HG03558 (cell line): ENCODE results near the gene HGFAC.

Experiments
- ATAC-seq: cut with Tn5 transposase; IDR thresholded peaks from one replicate; pipeline ENCODE4 v1.9.1; 2021; ENCODE audit warnings: moderate number of reproducible peaks; ENCODE audit not compliant: unreplicated experiment; ENCODE audit errors: extremely low read depth

Gene HGFAC

DNA sequence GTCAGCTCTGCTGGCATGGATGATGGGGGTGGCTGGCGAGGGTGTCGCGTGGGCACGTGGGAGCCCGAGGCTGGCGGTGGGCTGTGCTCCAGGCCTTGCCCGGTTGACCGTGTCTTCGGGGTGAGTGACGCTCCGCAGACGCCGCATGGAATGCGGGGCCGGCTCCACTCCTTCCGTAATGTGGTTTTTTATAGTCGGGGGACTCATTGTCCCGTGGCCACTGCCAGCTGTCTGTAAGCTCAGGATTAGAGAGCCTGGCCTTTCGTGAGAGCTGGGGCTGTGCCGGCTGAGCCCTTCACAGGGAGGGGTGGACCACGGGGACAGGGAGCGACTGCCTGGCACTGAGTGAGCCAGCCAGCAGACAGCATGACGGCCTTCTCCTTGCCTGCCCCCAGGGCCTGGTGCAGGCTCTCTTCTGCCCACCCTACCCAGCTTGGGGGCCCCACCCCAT is 41.7 kb downstream of the HGFAC start:
- ATAC-seq, result no peak

- ATAC-seq, result no peak
These were observed 42.5 kb downstream of the HGFAC start for GRCh38 chr4:3484057-3484973.

- no peak for ATAC-seq
These were observed 43.4 kb downstream of the HGFAC start for GRCh38 chr4:3485011-3485791.

- ATAC-seq, result no peak
These were observed 44.2 kb downstream of the HGFAC start for GRCh38 chr4:3485886-3486540.

- no peak for ATAC-seq
These were observed 45.1 kb downstream of the HGFAC start for GRCh38 chr4:3486541-3487540.

DNA sequence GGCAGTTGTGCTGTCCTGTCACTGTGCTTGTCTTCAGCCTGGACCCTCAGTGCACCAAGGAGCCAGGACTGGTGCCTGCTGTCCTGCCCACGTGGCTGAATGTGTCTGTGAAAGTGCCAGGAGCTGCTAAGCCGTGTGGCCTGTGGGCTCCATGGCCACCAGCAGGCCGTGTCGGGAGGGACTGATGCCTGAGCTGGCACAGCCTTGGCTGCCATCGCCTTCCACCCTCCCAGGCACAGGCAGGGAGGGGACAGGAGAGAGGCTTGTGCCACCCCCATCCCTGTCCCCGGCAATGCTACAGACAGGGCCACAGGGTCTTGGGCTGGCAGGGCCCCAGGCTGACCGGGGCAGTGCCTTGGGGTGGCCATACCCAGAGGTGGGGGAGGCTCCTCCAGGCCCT is 46.1 kb downstream of the HGFAC start:
- ATAC-seq, result no peak

- no peak for ATAC-seq
These were observed 47.1 kb downstream of the HGFAC start for GRCh38 chr4:3488820-3489219.

DNA sequence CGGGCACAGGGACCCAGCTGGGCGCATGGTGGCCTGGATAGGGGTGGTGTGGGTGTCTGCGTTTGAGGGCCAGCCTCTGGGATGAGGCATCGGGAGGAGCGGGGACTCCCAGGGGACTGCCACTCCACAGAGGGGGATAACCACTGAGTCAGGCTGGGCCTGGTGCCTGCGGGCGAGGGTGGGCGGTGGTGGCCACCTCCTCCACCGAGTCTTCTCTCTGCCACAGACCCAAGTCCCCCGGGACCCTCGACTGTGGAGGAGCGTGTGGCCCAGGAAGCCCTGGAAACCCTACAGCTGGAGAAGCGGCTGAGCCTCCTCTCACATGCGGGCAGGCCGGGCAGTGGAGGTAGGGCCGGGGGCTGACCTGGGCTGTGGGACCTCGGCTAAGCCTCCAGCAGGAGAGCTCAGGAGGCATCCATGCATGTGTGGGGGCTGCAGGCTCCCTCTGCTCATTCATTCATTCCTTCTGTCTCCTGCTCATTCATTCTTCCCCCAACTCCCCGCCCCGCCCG is 47.7 kb downstream of the HGFAC start:
- ATAC-seq, result no peak

- ATAC-seq, result no peak
These were observed 50.1 kb downstream of the HGFAC start for GRCh38 chr4:3491681-3492405.

DNA sequence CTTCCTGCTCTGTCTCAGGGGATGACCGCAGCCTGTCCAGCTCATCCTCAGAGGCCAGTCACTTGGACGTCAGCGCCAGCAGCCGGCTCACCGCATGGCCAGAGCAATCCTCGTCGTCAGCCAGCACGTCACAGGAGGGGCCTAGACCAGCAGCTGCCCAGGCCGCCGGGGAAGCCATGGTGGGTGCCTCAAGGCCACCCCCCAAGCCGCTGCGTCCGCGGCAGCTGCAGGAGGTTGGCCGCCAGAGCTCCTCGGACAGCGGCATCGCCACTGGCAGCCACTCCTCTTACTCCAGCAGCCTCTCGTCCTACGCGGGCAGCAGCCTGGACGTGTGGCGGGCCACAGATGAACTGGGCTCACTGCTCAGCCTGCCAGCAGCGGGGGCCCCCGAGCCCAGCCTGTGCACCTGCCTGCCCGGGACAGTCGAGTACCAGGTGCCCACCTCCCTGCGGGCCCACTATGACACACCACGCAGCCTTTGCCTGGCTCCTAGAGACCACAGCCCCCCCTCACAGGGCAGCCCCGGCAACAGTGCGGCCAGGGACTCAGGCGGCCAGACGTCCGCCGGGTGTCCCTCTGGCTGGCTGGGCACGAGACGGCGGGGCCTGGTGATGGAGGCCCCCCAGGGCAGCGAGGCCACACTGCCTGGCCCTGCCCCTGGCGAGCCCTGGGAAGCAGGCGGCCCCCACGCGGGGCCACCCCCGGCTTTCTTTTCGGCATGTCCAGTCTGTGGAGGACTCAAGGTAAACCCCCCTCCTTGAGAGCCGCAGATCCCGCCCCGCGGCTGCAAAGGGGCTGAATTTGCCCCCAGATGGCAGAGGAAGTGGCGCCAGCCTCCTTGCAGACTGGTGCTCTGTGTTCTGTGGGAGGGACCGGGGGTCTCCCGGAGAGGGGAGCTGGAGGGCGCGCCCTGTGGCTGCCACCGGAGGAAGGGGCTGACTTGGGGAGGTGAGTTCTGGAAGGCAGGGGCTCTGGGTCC is 51.3 kb downstream of the HGFAC start:
- ATAC-seq, result no peak

DNA sequence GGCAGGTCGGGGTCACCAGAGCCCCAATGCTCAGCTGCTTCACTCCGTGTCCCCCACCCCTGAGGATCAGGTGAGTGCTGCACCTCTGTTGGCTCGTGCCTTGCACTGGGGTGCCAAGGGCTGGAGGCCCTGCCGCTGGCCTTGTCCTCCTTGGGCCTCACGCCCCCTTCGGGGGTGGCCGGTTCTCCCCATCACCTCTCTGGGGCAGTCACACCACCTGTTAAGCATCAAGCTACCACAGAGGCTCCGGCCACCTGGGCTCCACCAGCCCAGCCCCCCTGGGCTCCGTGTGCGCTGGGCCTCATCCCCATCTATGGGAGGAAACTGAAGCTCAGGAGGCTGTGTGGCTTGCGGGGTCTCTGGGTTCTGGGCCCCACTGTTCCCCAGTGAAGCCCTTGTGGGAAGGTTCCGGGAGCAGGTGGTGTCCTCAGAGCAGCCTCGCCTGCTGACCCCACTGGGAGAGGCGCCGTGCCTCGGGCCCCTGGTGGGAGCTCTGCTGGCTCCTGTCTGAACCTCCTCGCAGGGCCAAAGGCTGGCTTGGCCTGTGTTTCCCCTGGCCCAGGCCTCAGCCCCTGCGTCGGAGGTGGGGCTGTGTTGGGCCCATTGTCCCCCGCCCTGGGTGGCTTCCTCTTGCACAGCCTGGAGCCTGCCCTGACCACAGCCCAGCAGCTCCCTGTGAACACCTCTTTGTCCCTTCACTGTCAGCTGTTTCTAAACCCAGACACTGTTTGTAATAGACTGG is 52.1 kb downstream of the HGFAC start:
- no peak for ATAC-seq

DNA sequence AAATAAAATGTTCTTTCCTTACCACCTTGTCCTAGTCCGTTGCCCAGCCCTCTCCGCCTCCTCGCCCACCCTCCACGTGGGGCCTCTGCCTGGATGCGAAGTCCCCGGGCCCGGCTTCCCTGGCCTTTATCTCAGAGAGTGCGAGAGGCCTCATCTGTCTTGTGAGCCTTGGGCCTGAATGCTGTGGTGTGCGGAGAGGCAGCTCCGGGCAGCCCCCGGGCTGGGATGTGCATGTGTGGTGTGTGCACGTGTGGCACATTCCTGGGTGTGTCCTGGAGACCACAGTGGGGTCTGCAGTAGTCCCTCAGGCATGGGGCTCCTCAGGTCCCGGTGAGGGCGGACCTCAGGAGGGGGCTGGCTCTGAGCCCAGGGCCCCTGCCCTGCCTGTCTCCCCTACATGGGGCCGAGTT is 52.7 kb downstream of the HGFAC start:
- no peak for ATAC-seq

DNA sequence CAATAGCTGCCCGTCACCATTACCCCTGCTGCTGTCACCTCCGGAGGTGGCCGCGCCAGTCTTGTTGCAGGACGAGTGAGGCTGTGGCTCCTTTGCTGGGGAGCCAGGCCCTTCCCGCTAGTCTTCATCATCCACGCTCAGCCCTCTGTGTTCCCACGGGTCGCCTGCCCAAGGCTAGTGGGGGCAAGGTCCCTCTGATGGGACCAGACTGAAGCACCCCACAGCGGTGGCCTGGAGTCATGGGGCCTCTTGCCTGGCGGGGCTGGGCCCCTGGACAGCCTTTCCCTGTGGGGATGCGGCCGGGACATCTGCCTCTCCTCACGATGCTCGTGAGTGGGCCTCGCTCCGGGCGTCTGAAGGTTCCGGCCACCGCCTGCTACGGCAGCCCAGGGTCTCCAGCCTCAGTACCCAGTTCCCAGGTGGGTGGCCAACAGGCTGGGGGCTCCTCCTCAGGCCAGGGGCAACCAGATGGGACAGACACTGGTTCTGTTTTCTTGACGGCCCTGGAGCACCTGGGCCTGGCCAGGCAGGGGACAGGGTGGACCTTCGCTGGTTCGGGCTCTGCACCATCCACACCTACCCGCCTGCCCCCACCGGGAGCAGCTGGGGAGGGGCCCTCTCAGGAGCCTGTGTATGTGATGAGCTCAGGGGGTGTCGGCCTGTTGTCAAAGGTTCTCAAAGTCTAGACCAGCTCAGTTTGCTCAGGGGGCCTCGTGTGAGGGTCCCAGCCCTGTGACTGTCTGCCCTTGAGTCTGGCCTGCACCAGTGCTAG is 53.6 kb downstream of the HGFAC start:
- no peak for ATAC-seq

- ATAC-seq, result no peak
These were observed 54.3 kb downstream of the HGFAC start for GRCh38 chr4:3496021-3496420.

GRCh38 chr4:3497095-3497494 is 55.3 kb downstream of the HGFAC start:
- ATAC-seq, result no peak
